Measurements from ENCODE around the gene VPS35. TPM values are rescaled to one million over a fixed set of nuclear protein-coding genes. Genes with fewer than 3 reads are reported as not detected.

VPS35 gene
- total and polyA plus RNA-seq, 2 of the 13 experiments (the other 11 are each of a cell fraction or from before 2014, with no cell fraction given), result 30.7 to 136 TPM

GRCh38 chr16:46690281-46691178, 1.6 kb upstream of the VPS35 start (continued):
- TF ChIP-seq REST (IDR thresholded peaks at IDR 0.05; ENCODE audit: borderline replicate concordance in 1 of 2, low read depth in 1 of 2, low read length in 2 of 2), result no peak
- TF ChIP-seq TEAD2 (CRISPR knock-in tag; IDR thresholded peaks at IDR 0.05), result no peak
- TF ChIP-seq ZNF225 (CRISPR knock-in tag; IDR thresholded peaks at IDR 0.05), result no peak
- TF ChIP-seq, protein P1, sequence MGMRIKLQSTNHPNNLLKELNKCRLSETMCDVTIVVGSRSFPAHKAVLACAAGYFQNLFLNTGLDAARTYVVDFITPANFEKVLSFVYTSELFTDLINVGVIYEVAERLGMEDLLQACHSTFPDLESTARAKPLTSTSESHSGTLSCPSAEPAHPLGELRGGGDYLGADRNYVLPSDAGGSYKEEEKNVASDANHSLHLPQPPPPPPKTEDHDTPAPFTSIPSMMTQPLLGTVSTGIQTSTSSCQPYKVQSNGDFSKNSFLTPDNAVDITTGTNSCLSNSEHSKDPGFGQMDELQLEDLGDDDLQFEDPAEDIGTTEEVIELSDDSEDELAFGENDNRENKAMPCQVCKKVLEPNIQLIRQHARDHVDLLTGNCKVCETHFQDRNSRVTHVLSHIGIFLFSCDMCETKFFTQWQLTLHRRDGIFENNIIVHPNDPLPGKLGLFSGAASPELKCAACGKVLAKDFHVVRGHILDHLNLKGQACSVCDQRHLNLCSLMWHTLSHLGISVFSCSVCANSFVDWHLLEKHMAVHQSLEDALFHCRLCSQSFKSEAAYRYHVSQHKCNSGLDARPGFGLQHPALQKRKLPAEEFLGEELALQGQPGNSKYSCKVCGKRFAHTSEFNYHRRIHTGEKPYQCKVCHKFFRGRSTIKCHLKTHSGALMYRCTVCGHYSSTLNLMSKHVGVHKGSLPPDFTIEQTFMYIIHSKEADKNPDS (CRISPR knock-in tag; IDR thresholded peaks at IDR 0.05), result no peak; the same call in 1 of the 2 replicates
- no peak for TF ChIP-seq CSRNP2 (CRISPR knock-in tag; conservative IDR thresholded peaks at IDR 0.05; ENCODE audit: low read depth)
- peak; percentile 64; the same call in 1 of the 2 replicates for TF ChIP-seq ZNF234 (CRISPR knock-in tag; conservative IDR thresholded peaks at IDR 0.05)
- TF ChIP-seq ZNF264 (CRISPR knock-in tag; IDR thresholded peaks at IDR 0.05), result no peak
- no peak for TF ChIP-seq ZNF251 (CRISPR knock-in tag; IDR thresholded peaks at IDR 0.05)
- TF ChIP-seq ZNF674 (CRISPR knock-in tag; IDR thresholded peaks at IDR 0.05; ENCODE audit: low read depth), result no peak
- peak; percentile 52; the same call in 1 of the 2 replicates for TF ChIP-seq PHF21A (CRISPR knock-in tag; IDR thresholded peaks at IDR 0.05)
- TF ChIP-seq TSC22D2 (CRISPR knock-in tag; IDR thresholded peaks at IDR 0.05; ENCODE audit: borderline replicate concordance), result 0 out of 2 replicates have a peak, but pooled peaks have one; percentile 48
- TF ChIP-seq ZBTB44 (CRISPR knock-in tag; IDR thresholded peaks at IDR 0.05), result no peak
- TF ChIP-seq ZNF138 (CRISPR knock-in tag; IDR thresholded peaks at IDR 0.05; ENCODE audit: low read depth), result no peak
- no peak for TF ChIP-seq ZNF546 (CRISPR knock-in tag; conservative IDR thresholded peaks at IDR 0.05)
- peak; percentile 73 for TF ChIP-seq HDAC2 (CRISPR knock-in tag; IDR thresholded peaks at IDR 0.05)
- TF ChIP-seq ZNF761 (CRISPR knock-in tag; conservative IDR thresholded peaks at IDR 0.05), result no peak
- TF ChIP-seq STAT5B (CRISPR knock-in tag; IDR thresholded peaks at IDR 0.05), result no peak
- no peak for TF ChIP-seq ZNF530 (CRISPR knock-in tag; IDR thresholded peaks at IDR 0.05; ENCODE audit: low read depth)
- no peak for TF ChIP-seq BRF2 (CRISPR knock-in tag; IDR thresholded peaks at IDR 0.05)
